ENCODE measurements around the gene SON. TPM values are rescaled to one million over a fixed set of nuclear protein-coding genes. Genes with fewer than 3 reads are reported as not detected.
"Not testable (repeated sequence)": the region's sequence is repeated elsewhere in the genome, so short reads cannot be mapped to it uniquely, and the experiment has no call there.

SON gene
- total and polyA plus RNA-seq, 2 donors, result 115 to 394 TPM

DNA sequence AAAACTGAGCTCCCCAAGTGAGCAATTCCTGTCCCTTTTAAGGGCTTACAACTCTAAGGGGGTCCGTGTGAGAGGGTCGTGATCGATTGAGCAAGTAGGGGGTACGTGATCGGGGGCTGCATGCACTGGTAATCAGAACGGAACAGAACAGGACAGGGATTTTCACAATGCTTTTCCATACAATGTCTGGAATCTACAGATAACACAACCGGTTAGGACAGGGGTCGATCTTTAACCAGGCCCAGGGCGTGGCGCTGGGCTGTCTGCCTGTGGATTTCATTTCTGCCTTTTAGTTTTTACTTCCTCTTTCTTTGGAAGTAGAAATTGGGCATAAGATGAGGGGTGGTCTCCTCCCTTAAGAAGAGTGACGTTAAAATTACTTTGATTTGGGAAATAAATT, 74.7 kb downstream of the SON start:
- H3K27ac ChIP-seq (ENCODE audit: low read depth); H3K36me3 ChIP-seq (ENCODE audit: insufficient read depth); H3K4me1 ChIP-seq (ENCODE audit: insufficient read depth); H3K4me3 ChIP-seq (ENCODE audit: low read depth, low read length); DNase-seq (ENCODE audit: extremely low spot score): not testable (repeated sequence)
- 91% methylated on average over 11 of the region's 11 CpGs for WGBS

DNA sequence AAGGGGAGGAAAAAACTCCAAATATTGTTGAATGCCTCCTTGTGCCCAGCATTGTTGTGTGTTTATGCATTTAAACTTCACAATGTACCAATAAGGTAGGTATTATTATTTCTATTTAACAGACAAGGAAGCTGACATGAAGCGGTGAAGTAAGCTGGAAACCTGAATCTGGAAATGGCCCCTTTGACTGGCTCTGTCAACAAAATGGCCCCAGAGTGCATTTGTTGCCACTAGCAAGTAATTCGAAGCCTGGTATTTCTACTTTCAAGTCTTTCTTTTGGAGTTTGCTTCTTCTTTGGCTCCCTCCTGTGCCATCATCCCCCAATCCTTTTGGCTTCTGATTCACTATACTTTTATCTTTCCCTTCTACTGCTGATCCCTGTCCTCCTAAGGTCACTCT, 75.6 kb downstream of the SON start:
- Histone ChIP-seq H3K27ac (ENCODE audit: low read depth) (no peak overlapping the region), H3K4me1 (ENCODE audit: insufficient read depth) (no peaks in the 10 kb centered on the region), H3K4me3 (ENCODE audit: low read depth, low read length) (no peak overlapping the region), H3K36me3 (ENCODE audit: insufficient read depth) (peaks cover 6% of the 10 kb centered on the region)
- WGBS, result 95% methylated on average over 2 of the region's 2 CpGs
- DNase-seq (ENCODE audit: extremely low spot score), result no peak

DNA sequence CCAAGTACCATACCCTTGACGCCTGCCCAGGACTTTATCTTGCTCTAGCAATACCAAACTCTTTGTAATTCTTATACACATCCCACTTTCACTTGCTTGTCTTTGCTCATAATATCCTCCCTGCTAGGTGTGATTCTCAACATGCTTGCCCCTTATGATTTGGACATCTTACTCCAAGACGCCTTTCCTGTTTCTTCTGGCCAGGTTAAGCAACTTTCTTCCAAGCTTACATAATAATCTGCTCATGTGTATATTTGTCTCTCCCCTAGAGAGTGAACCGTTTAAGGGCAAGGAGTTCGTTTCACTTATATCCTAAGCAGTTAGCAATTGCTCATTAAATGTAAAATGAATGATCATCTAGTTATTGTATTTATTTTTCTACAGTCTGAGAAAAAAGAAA, 76.9 kb downstream of the SON start:
- no peak for DNase-seq (ENCODE audit: extremely low spot score)
- H3K4me3 ChIP-seq (ENCODE audit: low read depth, low read length), result no peak overlapping the region
- H3K27ac ChIP-seq (ENCODE audit: low read depth), result no peak overlapping the region
- WGBS, result 95% methylated on average over 4 of the region's 4 CpGs
- peaks cover 6% of the 10 kb centered on the region for H3K36me3 ChIP-seq (ENCODE audit: insufficient read depth)
- no peaks in the 10 kb centered on the region for H3K4me1 ChIP-seq (ENCODE audit: insufficient read depth)

DNA sequence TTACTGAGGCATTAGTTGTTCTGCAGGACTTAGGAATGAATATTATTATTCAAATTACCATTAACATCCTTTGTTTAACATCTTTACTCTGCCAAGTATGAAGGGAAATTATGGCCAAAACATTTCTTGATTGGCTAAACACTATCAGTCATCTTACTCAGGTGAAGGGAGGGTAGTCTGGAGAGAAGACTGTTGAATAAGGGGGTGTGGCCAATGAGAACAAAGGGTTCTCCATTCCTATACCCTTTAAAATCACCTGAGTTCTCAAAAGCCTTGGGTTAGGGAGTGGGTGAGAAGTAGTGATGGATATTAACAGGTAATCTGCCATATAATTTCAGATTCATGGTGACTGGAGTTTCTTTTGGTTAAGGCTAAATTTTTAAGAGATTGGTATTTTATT, 79.4 kb downstream of the SON start:
- no peak for DNase-seq (ENCODE audit: extremely low spot score)
- Histone ChIP-seq H3K4me3 (ENCODE audit: low read depth, low read length) (no peak overlapping the region), H3K27ac (ENCODE audit: low read depth) (no peak overlapping the region), H3K4me1 (ENCODE audit: insufficient read depth) (no peaks in the 10 kb centered on the region), H3K36me3 (ENCODE audit: insufficient read depth) (peaks cover 6% of the 10 kb centered on the region)

DNA sequence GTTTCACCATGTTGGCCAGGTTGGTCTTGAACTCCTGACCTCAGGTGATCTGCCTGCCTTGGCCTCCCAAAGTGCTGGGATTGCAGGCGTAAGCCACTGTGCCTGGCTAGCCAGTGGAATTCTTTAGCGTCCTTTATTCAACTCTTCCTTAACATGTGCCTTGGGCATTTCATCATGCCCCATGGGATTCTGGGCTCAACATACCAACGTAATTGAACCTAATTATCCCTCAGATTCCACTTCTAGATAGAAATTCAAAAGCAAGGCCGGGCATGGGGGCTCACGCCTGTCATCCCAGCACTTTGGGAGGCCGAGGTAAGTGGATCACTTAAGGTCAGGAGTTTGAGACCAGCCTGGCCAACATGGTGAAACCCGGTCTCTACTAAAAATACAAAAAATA, 83.3 kb downstream of the SON start:
- not testable (repeated sequence) for H3K4me3 ChIP-seq (ENCODE audit: low read depth, low read length); H3K4me1 ChIP-seq (ENCODE audit: insufficient read depth); DNase-seq (ENCODE audit: extremely low spot score); H3K27ac ChIP-seq (ENCODE audit: low read depth); H3K36me3 ChIP-seq (ENCODE audit: insufficient read depth)
- WGBS, result 92% methylated on average over 7 of the region's 7 CpGs

Other genes with a start within 250 kb of the SON start
- 41.7 TPM for gene IFNAR1, start 218.1 kb upstream of the SON start, total RNA-seq
- 31.6 TPM for gene IFNAR1, start 218.1 kb upstream of the SON start, polyA plus RNA-seq
- 71.9 TPM for gene IFNGR2, start 139.6 kb upstream of the SON start, total RNA-seq
- 64.8 TPM for gene IFNGR2, start 139.6 kb upstream of the SON start, polyA plus RNA-seq
- gene TMEM50B, start 63.1 kb upstream of the SON start, total RNA-seq, result 80.7 TPM
- 66.7 TPM for gene TMEM50B, start 63.1 kb upstream of the SON start, polyA plus RNA-seq
- 2.7 TPM for gene DNAJC28, start 51.3 kb upstream of the SON start, total RNA-seq
- gene DNAJC28, start 51.3 kb upstream of the SON start, polyA plus RNA-seq, result 1.2 TPM
- gene GART, start 921 bp upstream of the SON start, total RNA-seq, result 55.7 TPM
- gene GART, start 921 bp upstream of the SON start, polyA plus RNA-seq, result 27.3 TPM
- 28.7 TPM for gene DONSON, start 45.6 kb downstream of the SON start, total RNA-seq
- 6.0 TPM for gene DONSON, start 45.6 kb downstream of the SON start, polyA plus RNA-seq
- 69.3 TPM for gene CRYZL1, start 98.7 kb downstream of the SON start, total RNA-seq
- gene CRYZL1, start 98.7 kb downstream of the SON start, polyA plus RNA-seq, result 29.7 TPM
- gene ITSN1, start 99.5 kb downstream of the SON start, total RNA-seq, result 81.7 TPM
- 44.4 TPM for gene ITSN1, start 99.5 kb downstream of the SON start, polyA plus RNA-seq

Measured in urinary bladder (tissue), 4 donors.